ENCODE results near the gene SNX3.

DNA sequence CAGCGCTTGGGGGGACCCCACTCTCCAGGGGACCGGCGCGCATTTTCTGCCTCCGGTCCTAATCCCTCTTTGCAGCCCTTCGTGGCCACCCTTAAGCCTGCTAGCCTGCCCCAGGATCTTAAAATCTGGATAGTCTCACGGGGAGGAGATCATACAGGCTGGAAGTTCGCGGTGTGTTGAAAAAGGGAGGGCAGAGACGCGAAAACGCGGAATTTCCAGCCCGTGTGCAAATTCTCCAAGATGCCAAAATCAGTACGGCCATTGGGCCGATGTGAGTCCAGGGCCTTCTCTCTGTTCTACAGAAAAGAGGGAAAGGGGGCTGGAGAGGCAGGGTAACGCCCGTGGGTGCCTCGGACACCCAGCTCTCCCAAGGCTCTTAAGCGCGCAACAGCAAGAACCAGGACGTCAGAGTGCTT is 85.7 kb downstream of the SNX3 start:
- TF ChIP-seq OSR1 (CRISPR knock-in tag; IDR thresholded peaks at IDR 0.05) (no peak), ZFP30 (CRISPR knock-in tag; IDR thresholded peaks at IDR 0.05) (no peak), GLIS3 (CRISPR knock-in tag; IDR thresholded peaks at IDR 0.05) (no peak), RARB (CRISPR knock-in tag; IDR thresholded peaks at IDR 0.05) (no peak), TOX (CRISPR knock-in tag; IDR thresholded peaks at IDR 0.05; ENCODE audit: borderline replicate concordance) (no peak), ISL1 (CRISPR knock-in tag; IDR thresholded peaks at IDR 0.05) (no peak)
- TF ChIP-seq, protein P1, sequence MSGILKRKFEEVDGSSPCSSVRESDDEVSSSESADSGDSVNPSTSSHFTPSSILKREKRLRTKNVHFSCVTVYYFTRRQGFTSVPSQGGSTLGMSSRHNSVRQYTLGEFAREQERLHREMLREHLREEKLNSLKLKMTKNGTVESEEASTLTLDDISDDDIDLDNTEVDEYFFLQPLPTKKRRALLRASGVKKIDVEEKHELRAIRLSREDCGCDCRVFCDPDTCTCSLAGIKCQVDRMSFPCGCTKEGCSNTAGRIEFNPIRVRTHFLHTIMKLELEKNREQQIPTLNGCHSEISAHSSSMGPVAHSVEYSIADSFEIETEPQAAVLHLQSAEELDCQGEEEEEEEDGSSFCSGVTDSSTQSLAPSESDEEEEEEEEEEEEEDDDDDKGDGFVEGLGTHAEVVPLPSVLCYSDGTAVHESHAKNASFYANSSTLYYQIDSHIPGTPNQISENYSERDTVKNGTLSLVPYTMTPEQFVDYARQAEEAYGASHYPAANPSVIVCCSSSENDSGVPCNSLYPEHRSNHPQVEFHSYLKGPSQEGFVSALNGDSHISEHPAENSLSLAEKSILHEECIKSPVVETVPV (CRISPR knock-in tag; IDR thresholded peaks at IDR 0.05) = no peak

All from SK-N-SH treated with all-trans-retinoic acid at 6 μM for 48 hours (cell line).